ENCODE measurements around the gene SPAG16. TPM values are rescaled to one million over a fixed set of nuclear protein-coding genes. Genes with fewer than 3 reads are reported as not detected.

SPAG16 gene
- total RNA-seq (2014; rRNA removed) (14.9 and 17.2 TPM in 2 replicates), Bru-seq, nascent RNA (percentile 32 among the genes with signal in this experiment), BruChase-seq, experiment 1, labeled RNA remaining after a 6-hour chase (percentile 26 among the genes with signal in this experiment), BruChase-seq, experiment 2, labeled RNA remaining after a 2-hour chase (percentile 41 among the genes with signal in this experiment)
- long read RNA-seq, transcript SPAG16-207 (5 exons, 1,250 nt) = major isoform, 32 of 45 reads
- long read RNA-seq, partial matches to known transcripts = 5 of 45 reads
- long read RNA-seq, other reads (novel, unspliced or antisense) = 8 of 45 reads

DNA sequence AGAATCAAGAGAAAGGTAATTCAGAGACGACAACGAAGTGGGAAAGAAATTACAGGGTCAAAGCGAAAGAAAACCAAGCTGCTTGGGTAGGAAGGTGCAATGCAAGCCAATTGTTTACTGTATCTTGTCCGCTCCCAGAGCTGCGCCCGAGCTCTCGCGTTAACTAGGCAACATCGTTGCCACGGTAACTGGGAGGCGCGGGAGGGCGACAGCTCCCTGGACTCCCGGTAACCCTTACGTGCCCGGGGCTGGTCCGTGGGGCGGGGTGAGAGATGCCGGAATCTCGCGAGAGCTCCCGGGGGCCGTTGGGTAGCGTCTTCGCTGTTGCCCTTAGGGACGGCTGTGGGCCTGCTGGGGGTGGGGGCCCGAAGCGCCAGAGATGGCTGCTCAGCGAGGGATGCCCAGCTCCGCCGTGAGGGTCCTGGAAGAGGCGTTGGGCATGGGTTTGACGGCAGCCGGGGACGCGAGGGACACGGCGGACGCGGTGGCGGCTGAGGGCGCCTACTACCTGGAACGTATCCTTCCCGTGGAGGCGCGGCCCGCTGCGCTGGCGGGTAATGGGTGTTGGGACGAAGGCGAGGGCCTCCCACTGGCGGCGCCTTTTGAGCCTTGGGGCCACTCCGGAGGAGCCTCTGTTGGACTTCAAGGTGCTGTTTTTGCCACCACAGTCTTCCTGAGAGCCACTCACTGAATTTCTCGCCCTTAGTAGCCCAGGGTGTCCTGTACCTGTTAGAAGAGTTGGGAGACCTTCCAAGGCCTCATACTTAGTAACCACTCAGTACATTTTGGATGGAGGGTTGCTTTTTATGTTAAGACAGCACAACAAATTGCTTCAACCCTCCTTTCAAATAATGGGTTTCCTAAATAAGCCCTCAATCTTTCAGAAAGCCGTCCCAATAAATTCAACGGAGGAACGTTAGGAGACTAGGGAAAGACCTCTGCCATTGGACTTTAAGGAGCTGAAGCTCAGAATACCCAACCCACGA lies at the start of gene SPAG16:
SPAG16 (plus strand) TSS at position 360 of the 986 bp plus-strand sequence.
- peak within 1 kb of the TSS; percentile 17; the same call in 1 of the 2 replicates for H3K27ac ChIP-seq (ENCODE audit: low read length)
- no peaks in the 10 kb centered on the region for H4K20me1 ChIP-seq (ENCODE audit: low read length)
- BruUV-seq (replicated peaks) = TSS peak; percentile 61
- no peaks in the 10 kb centered on the region for H3F3A ChIP-seq (ENCODE audit: low read length, unreplicated experiment)
- TF ChIP-seq, protein P1, sequence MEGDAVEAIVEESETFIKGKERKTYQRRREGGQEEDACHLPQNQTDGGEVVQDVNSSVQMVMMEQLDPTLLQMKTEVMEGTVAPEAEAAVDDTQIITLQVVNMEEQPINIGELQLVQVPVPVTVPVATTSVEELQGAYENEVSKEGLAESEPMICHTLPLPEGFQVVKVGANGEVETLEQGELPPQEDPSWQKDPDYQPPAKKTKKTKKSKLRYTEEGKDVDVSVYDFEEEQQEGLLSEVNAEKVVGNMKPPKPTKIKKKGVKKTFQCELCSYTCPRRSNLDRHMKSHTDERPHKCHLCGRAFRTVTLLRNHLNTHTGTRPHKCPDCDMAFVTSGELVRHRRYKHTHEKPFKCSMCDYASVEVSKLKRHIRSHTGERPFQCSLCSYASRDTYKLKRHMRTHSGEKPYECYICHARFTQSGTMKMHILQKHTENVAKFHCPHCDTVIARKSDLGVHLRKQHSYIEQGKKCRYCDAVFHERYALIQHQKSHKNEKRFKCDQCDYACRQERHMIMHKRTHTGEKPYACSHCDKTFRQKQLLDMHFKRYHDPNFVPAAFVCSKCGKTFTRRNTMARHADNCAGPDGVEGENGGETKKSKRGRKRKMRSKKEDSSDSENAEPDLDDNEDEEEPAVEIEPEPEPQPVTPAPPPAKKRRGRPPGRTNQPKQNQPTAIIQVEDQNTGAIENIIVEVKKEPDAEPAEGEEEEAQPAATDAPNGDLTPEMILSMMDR (conservative IDR thresholded peaks at IDR 0.05; ENCODE audit: low read depth, low read length) = 0 out of 2 replicates have a peak, but pooled peaks have one; percentile 9
- TF ChIP-seq EZH2phosphoT487 (IDR thresholded peaks at IDR 0.05; ENCODE audit: borderline replicate concordance, low read length) (no peak), EZH2 (IDR thresholded peaks at IDR 0.05; ENCODE audit: low read length, unreplicated experiment) (no peak)
- DNase-seq = peak; percentile 98
- peaks cover 18% of the 10 kb centered on the region for H3K79me2 ChIP-seq (ENCODE audit: low read length)
- ChIA-PET POLR2A (ENCODE audit: unreplicated experiment) (interaction anchor here (0.5 to 0.7 kb wide), 3 partner anchors 14 to 1397 kb away, joined by 3 to 8 read pairs (median 3); no protein-coding TSS in a partner anchor), CTCF (interaction anchor here (0.6 kb wide), 1 partner anchor 439 kb away, joined by 5 read pairs; no protein-coding TSS in a partner anchor)
- no peaks in the 10 kb centered on the region for H3K27me3 ChIP-seq (ENCODE audit: low read length)
- ATAC-seq = peak; percentile 88
- peak within 1 kb of the TSS; percentile 94 for H3K4me2 ChIP-seq (ENCODE audit: low read length)
- no peaks in the 10 kb centered on the region for H3K9me2 ChIP-seq (replicated peaks; ENCODE audit: low read length)
- no peaks in the 10 kb centered on the region for H3K36me3 ChIP-seq (ENCODE audit: low read depth, low read length)
- peak within 1 kb of the TSS; percentile 84 for H3K9ac ChIP-seq (ENCODE audit: low read length)
- H3K9me3 ChIP-seq (ENCODE audit: low read length) = no peaks in the 10 kb centered on the region
- peaks cover 35% of the 10 kb centered on the region for H3K4me1 ChIP-seq (ENCODE audit: insufficient read depth, low read length)
- intact Hi-C loops (cut with micrococcal nuclease) = loop anchor here (1.0 kb wide), 1 partner anchor 51 kb away; no protein-coding TSS in a partner anchor
- H2AFZ ChIP-seq (ENCODE audit: low read length) = peak within 1 kb of the TSS; percentile 94
- peak within 1 kb of the TSS; percentile 83 for H3K4me3 ChIP-seq (ENCODE audit: low read length)

DNA sequence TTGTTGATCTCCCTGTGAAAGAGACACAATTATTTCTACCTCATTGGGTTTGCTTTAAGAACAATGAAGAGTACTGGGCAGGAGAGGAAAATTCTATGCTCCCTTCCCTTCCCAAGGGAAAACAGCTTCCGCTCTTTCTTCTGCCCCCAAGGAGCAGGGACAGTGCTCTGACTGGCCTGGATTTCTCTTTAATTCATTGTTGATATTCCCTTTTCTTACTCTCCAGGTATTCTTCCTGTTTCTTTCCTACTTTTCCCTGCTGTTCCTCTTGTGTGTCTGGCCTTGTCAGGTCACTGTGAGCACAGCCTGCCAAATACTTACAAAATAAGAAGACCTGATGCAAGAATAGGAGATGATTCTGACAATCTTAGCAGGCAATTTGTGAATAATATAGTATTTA lies 49.6 kb upstream of the SPAG16 start:
- DNase-seq (no peak), ATAC-seq (no peak)
- no peaks in the 10 kb centered on the region for H3K27me3 ChIP-seq (ENCODE audit: low read length)
- no peak overlapping the region for H2AFZ ChIP-seq (ENCODE audit: low read length)
- H3K4me2 ChIP-seq (ENCODE audit: low read length) = no peak overlapping the region
- intact Hi-C loops (cut with micrococcal nuclease) = loop anchor here (5.0 to 10.0 kb wide), 2 partner anchors 82 to 640 kb away; partner anchors contain the start of gene IKZF2
- H3K9me3 ChIP-seq (ENCODE audit: low read length) = no peaks in the 10 kb centered on the region
- H3K9ac ChIP-seq (ENCODE audit: low read length) = no peak overlapping the region
- no peaks in the 10 kb centered on the region for H4K20me1 ChIP-seq (ENCODE audit: low read length)
- peaks cover 21% of the 10 kb centered on the region for H3K4me1 ChIP-seq (ENCODE audit: insufficient read depth, low read length)
- TF ChIP-seq EZH2 (IDR thresholded peaks at IDR 0.05; ENCODE audit: low read length, unreplicated experiment) (no peak), EZH2phosphoT487 (IDR thresholded peaks at IDR 0.05; ENCODE audit: borderline replicate concordance, low read length) (no peak)
- TF ChIP-seq, protein P1 (conservative IDR thresholded peaks at IDR 0.05; ENCODE audit: low read depth, low read length) = no peak
- ChIA-PET CTCF (no interaction called here), POLR2A (ENCODE audit: unreplicated experiment) (no interaction called here)
- no peak overlapping the region for H3K27ac ChIP-seq (ENCODE audit: low read length)
- no peaks in the 10 kb centered on the region for H3K36me3 ChIP-seq (ENCODE audit: low read depth, low read length)
- no peak overlapping the region for H3K4me3 ChIP-seq (ENCODE audit: low read length)
- H3K9me2 ChIP-seq (replicated peaks; ENCODE audit: low read length) = no peaks in the 10 kb centered on the region
- BruUV-seq (replicated peaks) = no TSS peak
- H3K79me2 ChIP-seq (ENCODE audit: low read length) = no peaks in the 10 kb centered on the region
- no peaks in the 10 kb centered on the region for H3F3A ChIP-seq (ENCODE audit: low read length, unreplicated experiment)
